ENCODE data around the gene CUEDC1. TPM values are rescaled to one million over a fixed set of nuclear protein-coding genes. Genes with fewer than 3 reads are reported as not detected.

Gene CUEDC1
- total and polyA plus RNA-seq, 2 of the 4 experiments (the other 2 are of a cell fraction) = 4.1 to 21.2 TPM

- no peak for TF ChIP-seq ELK1 (IDR thresholded peaks at IDR 0.05; ENCODE audit: borderline replicate concordance, low read depth, low read length)
- TF ChIP-seq MAZ (IDR thresholded peaks at IDR 0.05; ENCODE audit: borderline replicate concordance, low read depth, low read length) = no peak
- TF ChIP-seq CEBPB (IDR thresholded peaks at IDR 0.05; ENCODE audit: low read depth, low read length) = no peak
- no peak for TF ChIP-seq MXI1 (IDR thresholded peaks at IDR 0.05; ENCODE audit: borderline replicate concordance, low read depth, low read length)
- TF ChIP-seq CTCF (conservative IDR thresholded peaks at IDR 0.05; ENCODE audit: low read depth, low read length) = no peak
- no peak for TF ChIP-seq FOS (IDR thresholded peaks at IDR 0.05; ENCODE audit: low read depth, low read length)
- no peak for TF ChIP-seq CHD1 (IDR thresholded peaks at IDR 0.05; ENCODE audit: low read depth, low read length)
- no peak for TF ChIP-seq MAFK (IDR thresholded peaks at IDR 0.05; ENCODE audit: low read depth, low read length)
- TF ChIP-seq POLR2A (IDR thresholded peaks at IDR 0.05; ENCODE audit: low read depth, low read length) = no peak
- TF ChIP-seq SMC3 (IDR thresholded peaks at IDR 0.05; ENCODE audit: low read depth, low read length) = no peak
- no peak for TF ChIP-seq NFE2L2 (IDR thresholded peaks at IDR 0.05; ENCODE audit: low read depth, low read length)
- no peak for TF ChIP-seq RFX5 (IDR thresholded peaks at IDR 0.05; ENCODE audit: low read depth, low read length)
- no peak for TF ChIP-seq USF2 (IDR thresholded peaks at IDR 0.05; ENCODE audit: low read depth, low read length)
- no peak for TF ChIP-seq RAD21 (IDR thresholded peaks at IDR 0.05; ENCODE audit: low read length)
- no peak overlapping the region for H2AK9ac ChIP-seq (replicated peaks; ENCODE audit: low read depth, low read length, poor library complexity)
- H3K23ac ChIP-seq (ENCODE audit: low read depth, low read length) = no peak overlapping the region
- 89% methylated on average over 2 of the region's 4 CpGs; no CpG with 5 or more reads in 1 of the 2 experiments for WGBS, 2 experiments (ENCODE audit: extremely low coverage in 2 of 2, insufficient read length in 1 of 2)
- dilution Hi-C loops (cut with HindIII; ENCODE audit: low sequenced_read_pairs, unreplicated experiment) = no loop called here
- peaks cover 20% of the 10 kb centered on the region for H3K4me1 ChIP-seq (ENCODE audit: control insufficient read depth, insufficient read depth, low read length)
- H3K18ac ChIP-seq (ENCODE audit: low read depth, low read length) = no peak overlapping the region
- H3K27me3 ChIP-seq (ENCODE audit: control insufficient read depth, insufficient read depth, low read length) = no peaks in the 10 kb centered on the region
- no peak overlapping the region for H4K5ac ChIP-seq (ENCODE audit: low read depth, low read length)
- H2BK20ac ChIP-seq (ENCODE audit: low read depth, low read length) = no peak overlapping the region
- no peaks in the 10 kb centered on the region for H3K36me3 ChIP-seq (ENCODE audit: control insufficient read depth, insufficient read depth, low read length)
- no peak overlapping the region for H4K8ac ChIP-seq (ENCODE audit: low read depth in 2 of 2, low read length in 2 of 2)
- BruUV-seq (replicated peaks) = no TSS peak
- no peak overlapping the region for H2BK5ac ChIP-seq (ENCODE audit: low read depth, low read length, poor library complexity, severe bottlenecking)
- ChIA-PET POLR2A (ENCODE audit: unreplicated experiment) (no interaction called here), CTCF (no interaction called here)
- intact Hi-C loops (cut with micrococcal nuclease) = no loop called here
- H3K14ac ChIP-seq (replicated peaks; ENCODE audit: low read depth, low read length) = no peak overlapping the region
- H3K9ac ChIP-seq (ENCODE audit: low read depth, low read length) = no peak overlapping the region
- H3K9me3 ChIP-seq (ENCODE audit: control insufficient read depth, insufficient read depth, low read length) = no peaks in the 10 kb centered on the region
- H3K27ac ChIP-seq (ENCODE audit: insufficient read depth, low read length) = no peak overlapping the region
- H4K91ac ChIP-seq (ENCODE audit: insufficient read depth, low read depth, low read length) = no peak overlapping the region
- in situ Hi-C loops (cut with MboI; ENCODE audit: low sequenced_read_pairs) = no loop called here
- H2AK5ac ChIP-seq (ENCODE audit: low read depth, low read length) = no peak overlapping the region; the same call in 1 of the 2 replicates
- no peak overlapping the region for H2BK120ac ChIP-seq (ENCODE audit: low read depth, low read length)
- H3K4ac ChIP-seq (ENCODE audit: low read depth, low read length) = no peak overlapping the region
- H3K56ac ChIP-seq (ENCODE audit: extremely low read depth, insufficient read depth, low read length) = no peak overlapping the region
- H3K79me1 ChIP-seq (ENCODE audit: low read depth in 1 of 2, low read length in 2 of 2) = peaks cover 28 to 82% of the 10 kb centered on the region in 2 experiments
- H3K4me2 ChIP-seq (ENCODE audit: low read depth, low read length) = no peak overlapping the region
- H2BK15ac ChIP-seq (ENCODE audit: low read depth, low read length) = no peak overlapping the region
- no peak overlapping the region for H3K4me3 ChIP-seq (ENCODE audit: insufficient read depth, low read depth, low read length)
- H3K9me1 ChIP-seq (ENCODE audit: insufficient read depth, low read length) = peaks cover 26% of the 10 kb centered on the region
- ATAC-seq (ENCODE audit: low read depth) (no peak), DNase-seq (no peak)
- peaks cover 38% of the 10 kb centered on the region for H4K20me1 ChIP-seq (ENCODE audit: insufficient read depth, low read length)
- no peak overlapping the region for H2AFZ ChIP-seq (replicated peaks; ENCODE audit: low read length, poor library complexity)
These were observed 25.8 kb downstream of the CUEDC1 start for GRCh38 chr17:57929386-57929785.

Measured in IMR-90 (cell line).